A549 (cell line): ENCODE results near the gene DYRK4. TPM values are rescaled to one million over a fixed set of nuclear protein-coding genes. Genes with fewer than 3 reads are reported as not detected.
"Not testable (repeated sequence)": the region's sequence is repeated elsewhere in the genome, so short reads cannot be mapped to it uniquely, and the experiment has no call there.

Source experiments
- ATAC-seq, 2 experiments: fragments of 200-7000 bp in 1 of 2; fragments of >200 bp in 1 of 2; cut with Nextera tagmentation in 1 of 2; cut with Tn5 transposase in 1 of 2; 3 replicates each; pipeline versions ENCODE4 v1.8.0 to v1.9.1; 2018 to 2020; ENCODE audit warnings: mild to moderate bottlenecking in 1 of 2, moderate library complexity in 1 of 2
- CTCF ChIA-PET: fragments of 300-600 bp; sonication (Branson Sonifier 250); formaldehyde crosslinking; extraction: SDS; loops from one replicate; lab custom pipeline; 2021; ENCODE audit warnings: antibody characterized with exemption, inconsistent platforms; lab: Yijun Ruan, JAX
- POLR2A ChIA-PET: fragments of 350-600 bp; formaldehyde crosslinking; extraction: SDS; loops from one replicate; lab custom pipeline; 2021; ENCODE audit warnings: antibody characterized with exemption, inconsistent platforms; lab: Yijun Ruan, JAX
- DNase-seq, 2 experiments: peaks; one replicate each; pipeline versions ENCODE4 v3.0.0 to v3.0.0-alpha.2; 2011 to 2016; ENCODE audit warnings: low read depth in 1 of 2, low spot score in 1 of 2
- FAIRE-seq: peaks from 2 replicates; lab custom pipeline; 2011; peaks lifted over from hg19 to GRCh38; lab: Jason Lieb, UNC
- H3K27ac ChIP-seq, 2 experiments: fragments of >200 bp; sonication (Bioruptor Twin); formaldehyde crosslinking; 3 replicates each; pipeline ENCODE4 v1.5.1; 2016 to 2017
- H3K4me1 ChIP-seq: fragments of >200 bp; sonication (Bioruptor Twin); formaldehyde crosslinking; 3 replicates; pipeline ENCODE4 v1.6.1; 2016
- H3K4me2 ChIP-seq: fragments of >200 bp; sonication (Bioruptor Twin); formaldehyde crosslinking; 3 replicates; pipeline ENCODE4 v1.6.1; 2016
- H3K4me3 ChIP-seq: fragments of >200 bp; sonication (Bioruptor Twin); formaldehyde crosslinking; 3 replicates; pipeline ENCODE4 v1.5.1; 2016
- H3K9me3 ChIP-seq: fragments of >200 bp; sonication (Bioruptor Twin); formaldehyde crosslinking; 3 replicates; pipeline ENCODE4 v1.6.1; 2016
- CBX2 ChIP-seq: fragments of 200-600 bp; sonication (generic); IDR thresholded peaks from 2 replicates; pipeline ENCODE4 v1.6.1; 2016; ENCODE audit warnings: low read depth, mild to moderate bottlenecking, borderline replicate concordance
- CBX8 ChIP-seq: fragments of 200-600 bp; sonication (generic); IDR thresholded peaks from 2 replicates; pipeline ENCODE4 v1.6.1; 2016
- CTCF ChIP-seq: fragments of >200 bp; sonication (Bioruptor Twin); formaldehyde crosslinking; IDR thresholded peaks from 3 replicates; pipeline ENCODE4 v1.5.1; 2016
- FOSB ChIP-seq: fragments of 250-450 bp; sonication (Bioruptor Pico); IDR thresholded peaks from 2 replicates; pipeline ENCODE4 v1.5.0; 2020; ENCODE audit warnings: mild to moderate bottlenecking, moderate library complexity
- FOSL2 ChIP-seq, 2 experiments: fragments of 450-650 bp in 1 of 2; fragments of >200 bp in 1 of 2; sonication (Bioruptor Twin) in 1 of 2; formaldehyde crosslinking; IDR thresholded peaks; 2 replicates each; pipeline versions ENCODE4 v1.5.0 to v1.6.1; 2016 to 2020; ENCODE audit warnings: mild to moderate bottlenecking in 1 of 2, moderate library complexity in 1 of 2
- GATA3 ChIP-seq: IDR thresholded peaks from 2 replicates; pipeline ENCODE4 v1.6.1; 2012; ENCODE audit warnings: borderline replicate concordance
- KDM5A ChIP-seq: fragments of 200-600 bp; sonication (generic); IDR thresholded peaks from 2 replicates; pipeline ENCODE4 v1.6.1; 2016; ENCODE audit warnings: antibody characterized with exemption, mild to moderate bottlenecking
- MAX ChIP-seq: IDR thresholded peaks from 2 replicates; pipeline ENCODE4 v1.6.1; 2012
- MYC ChIP-seq: IDR thresholded peaks from 2 replicates; pipeline ENCODE4 v1.6.1; 2012; ENCODE audit warnings: mild to moderate bottlenecking, inconsistent platforms, low read length, improper control_type of control experiment, borderline replicate concordance
- NR3C1 ChIP-seq: fragments of >200 bp; sonication (Bioruptor Twin); formaldehyde crosslinking; IDR thresholded peaks from 3 replicates; pipeline ENCODE4 v1.6.1; 2017
- POLR2A ChIP-seq: IDR thresholded peaks from 2 replicates; pipeline ENCODE4 v1.6.1; 2012; ENCODE audit warnings: mild to moderate bottlenecking, low read length
- RAD21 ChIP-seq, 2 experiments: fragments of >200 bp in 1 of 2; sonication (Bioruptor Twin) in 1 of 2; formaldehyde crosslinking in 1 of 2; IDR thresholded peaks in 1 of 2; conservative IDR thresholded peaks in 1 of 2; 2 replicates in 1 of 2; 3 replicates in 1 of 2; pipeline ENCODE4 v1.6.1; 2012 to 2018; ENCODE audit warnings: inconsistent platforms in 1 of 2
- RFX5 ChIP-seq: fragments of 450-650 bp; IDR thresholded peaks from 2 replicates; pipeline ENCODE4 v1.7.1; 2014; ENCODE audit warnings: antibody characterized with exemption, mild to moderate bottlenecking, moderate library complexity
- SMC3 ChIP-seq: fragments of >200 bp; sonication (Bioruptor Twin); formaldehyde crosslinking; IDR thresholded peaks from 3 replicates; pipeline ENCODE4 v1.6.1; 2018; ENCODE audit warnings: inconsistent platforms
- TFCP2L1 ChIP-seq: fragments of 250-450 bp; sonication (Bioruptor Pico); IDR thresholded peaks from 2 replicates; pipeline ENCODE4 v1.5.0; 2021; ENCODE audit warnings: mild to moderate bottlenecking
- ZC3H11A ChIP-seq: fragments of 450-650 bp; IDR thresholded peaks from 2 replicates; pipeline ENCODE4 v1.6.1; 2014; ENCODE audit warnings: antibody characterized with exemption, mild to moderate bottlenecking
- ZFP36 ChIP-seq: fragments of 450-650 bp; IDR thresholded peaks from 2 replicates; pipeline ENCODE4 v1.6.1; 2014; ENCODE audit warnings: borderline replicate concordance; ENCODE audit not compliant: partially characterized antibody
- WGBS: methylation state at CpG from one replicate; pipeline ENCODE4 v1.1.6; 2017; ENCODE audit errors: missing lambda C conversion rate; 5-methylcytosine and 5-hydroxymethylcytosine counted together
- polyA minus RNA-seq: library from RNA; depleted of rRNA, polyadenylated mRNA; stranded (reverse); fragments of >200 nt; gene quantifications from 2 replicates; pipeline ENCODE4 v1.2.3, GENCODE V29; 2011; rRNA and poly(A)+ RNA removed
- polyA plus RNA-seq, 4 experiments: library from polyadenylated mRNA; depleted of rRNA in 3 of 4; stranded (reverse); fragments of >200 nt; fragmentation: RNase III in 1 of 4; extraction: RNeasy Plus Mini Kit Qiagen cat#74134 plus additional on column Dnase treatment in 1 of 4; gene quantifications; 2 replicates in 3 of 4; 3 replicates in 1 of 4; pipeline ENCODE4 v1.2.3, GENCODE V29; 2011 to 2017

DYRK4 gene
- 84.5 and 90.6 TPM in 2 replicates for polyA plus RNA-seq (2011; rRNA removed)
- 50.5 and 50.7 TPM in 2 replicates for polyA plus RNA-seq (2012; cell fraction: cytosol; rRNA removed)
- polyA plus RNA-seq (2012; cell fraction: nucleus; rRNA removed) = 21.6 and 27.6 TPM in 2 replicates
- 36.5 to 42.7 TPM (median 40.3 TPM) in 3 replicates for polyA plus RNA-seq (2017; fragmentation: RNase III; extraction: RNeasy Plus Mini Kit Qiagen cat#74134 plus additional on column Dnase treatment)
- 28.1 and 34.4 TPM in 2 replicates for polyA minus RNA-seq

GRCh38 chr12:4562034-4562657, at the start of gene DYRK4:
Gene DYRK4, plus strand, starts transcription at chr12:4562208. Its CDS starts 38 bp downstream, at chr12:4562246.
- TF ChIP-seq FOSB (CRISPR knock-in tag) (no peak), POLR2A (no peak)
- DNase-seq (no peak), FAIRE-seq (no peak), ATAC-seq (no peak; a peak in 2 of 6 replicates)
- Histone ChIP-seq H3K9me3 (no peaks in the 10 kb centered on the region), H3K4me2 (no peak within 1 kb of the TSS), H3K4me3 (no peak within 1 kb of the TSS), H3K4me1 (no peaks in the 10 kb centered on the region), H3K27ac (no peak within 1 kb of the TSS)
- ChIA-PET CTCF (no interaction called here), POLR2A (no interaction called here)
- WGBS = 86% methylated on average over 44 of the region's 44 CpGs

GRCh38 chr12:4518106-4518728, 43.8 kb upstream of the DYRK4 start:
- H3K27ac ChIP-seq = no peak overlapping the region; a peak in 1 of 6 replicates
- DNase-seq (peak in 1 of 2 experiments; percentile 20), FAIRE-seq (no peak), ATAC-seq (no peak)
- TF ChIP-seq FOSL2 (IDR thresholded peaks at IDR 0.05) (no peak), FOSL2 (CRISPR knock-in tag; IDR thresholded peaks at IDR 0.05) (peak; percentile 55; the same call in 1 of the 2 replicates), MAX (no peak)
- H3K9me3 ChIP-seq = no peaks in the 10 kb centered on the region
- WGBS = 60% methylated on average over 5 of the region's 5 CpGs
- no peak overlapping the region for H3K4me3 ChIP-seq
- CTCF ChIA-PET = interaction anchor here (1.8 to 2.0 kb wide), 2 partner anchors 13 to 74 kb away, joined by 3 to 4 read pairs; no protein-coding TSS in a partner anchor
- peaks cover 6% of the 10 kb centered on the region; the same call in 1 of the 3 replicates for H3K4me1 ChIP-seq
- H3K4me2 ChIP-seq = no peak overlapping the region
- POLR2A ChIA-PET = interaction anchor here (0.5 kb wide), 1 partner anchor 167 kb away, joined by 3 read pairs; no protein-coding TSS in a partner anchor

- H3K4me3 ChIP-seq, DNase-seq, ATAC-seq, H3K27ac ChIP-seq, FAIRE-seq, CTCF ChIA-PET, POLR2A ChIA-PET, H3K4me2 ChIP-seq, H3K9me3 ChIP-seq, H3K4me1 ChIP-seq: not testable (repeated sequence)
- 96% methylated on average over 7 of the region's 7 CpGs for WGBS
Observed at GRCh38 chr12:4523443-4523842, 38.6 kb upstream of the DYRK4 start.

GRCh38 chr12:4526923-4527546, 35.0 kb upstream of the DYRK4 start:
- H3K27ac ChIP-seq = no peak overlapping the region
- no peak for TF ChIP-seq GATA3
- TF ChIP-seq RAD21 (conservative IDR thresholded peaks at IDR 0.05 in 1 of 2, IDR thresholded peaks at IDR 0.05 in 1 of 2) = peak; percentile 47 to 64
- TF ChIP-seq SMC3 = peak; percentile 53
- peak; percentile 35; the same call in 2 of the 3 replicates for TF ChIP-seq CTCF
- DNase-seq = peak in 1 of 2 experiments; percentile 20
- no peak overlapping the region for H3K4me3 ChIP-seq
- no peak for ATAC-seq
- no peak for FAIRE-seq
- WGBS = 90% methylated on average over 2 of the region's 2 CpGs
- POLR2A ChIA-PET = no interaction called here
- H3K4me1 ChIP-seq = no peaks in the 10 kb centered on the region
- CTCF ChIA-PET = interaction anchor here (0.7 to 3.2 kb wide), 15 partner anchors 8 to 643 kb away, joined by 3 to 9 read pairs (median 3); a partner anchor contains a TSS
- H3K4me2 ChIP-seq = no peak overlapping the region
- H3K9me3 ChIP-seq = no peaks in the 10 kb centered on the region

GRCh38 chr12:4530160-4530559, 31.8 kb upstream of the DYRK4 start:
- H3K4me1 ChIP-seq = no peaks in the 10 kb centered on the region
- POLR2A ChIA-PET = no interaction called here
- WGBS = 91% methylated on average over 1 of the region's 1 CpG
- DNase-seq = no peak
- H3K4me2 ChIP-seq = no peak overlapping the region
- no peaks in the 10 kb centered on the region for H3K9me3 ChIP-seq
- TF ChIP-seq RFX5 (no peak), FOSL2 (IDR thresholded peaks at IDR 0.05) (no peak), FOSL2 (CRISPR knock-in tag; IDR thresholded peaks at IDR 0.05) (no peak), TFCP2L1 (no peak), CBX2 (no peak), MYC (no peak), MAX (no peak), CBX8 (no peak), ZC3H11A (no peak), KDM5A (no peak), ZFP36 (no peak), NR3C1 (no peak), RAD21 (conservative IDR thresholded peaks at IDR 0.05 in 1 of 2, IDR thresholded peaks at IDR 0.05 in 1 of 2) (no peak)
- TF ChIP-seq, all 56 proteins: peak for 0
- Histone ChIP-seq H3K4me3 (no peak overlapping the region), H3K27ac (no peak overlapping the region)
- no peak for ATAC-seq
- no peak for FAIRE-seq
- CTCF ChIA-PET = interaction anchor here (0.6 to 2.4 kb wide), 2 partner anchors 110 to 223 kb away, joined by 3 to 5 read pairs; no protein-coding TSS in a partner anchor
